ENCODE results near the gene MAP4K3. TPM values are rescaled to one million over a fixed set of nuclear protein-coding genes. Genes with fewer than 3 reads are reported as not detected.

MAP4K3 gene
- total and polyA plus RNA-seq, 2 donors (not counting 1 experiment from before 2014, with no cell fraction given): 1.3 to 28.3 TPM

DNA sequence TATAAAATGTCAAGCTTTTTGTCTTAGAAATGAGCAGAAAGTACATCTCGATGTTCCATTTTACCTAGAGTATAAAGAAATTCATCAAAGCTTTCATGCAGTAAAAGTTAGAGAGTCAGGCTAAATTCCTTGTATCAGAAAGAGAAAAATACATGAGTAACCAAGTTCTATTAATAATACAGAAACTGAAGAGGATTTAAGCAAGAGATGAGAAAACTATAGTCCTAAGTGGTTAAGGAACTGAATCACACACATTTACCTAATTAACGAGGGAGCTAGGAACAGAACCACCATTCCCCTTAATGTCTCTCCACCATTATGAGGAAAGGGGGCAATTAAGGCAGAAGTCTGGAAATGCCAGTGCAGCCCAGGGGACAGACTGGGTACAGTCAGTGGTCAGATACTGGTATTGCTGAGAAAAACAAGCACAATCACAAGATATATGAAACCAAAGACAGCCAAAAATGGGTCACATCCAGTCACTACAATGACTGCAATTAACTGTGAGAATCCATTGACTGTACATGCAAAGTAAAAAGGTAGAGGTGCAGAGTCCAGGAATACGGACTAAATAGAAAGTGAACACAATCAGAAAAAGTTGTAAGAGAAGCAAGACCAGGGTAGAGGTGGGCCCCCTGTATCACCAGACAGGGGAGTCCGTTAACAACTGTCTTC lies 23.9 kb downstream of the MAP4K3 start:
- H3K9ac ChIP-seq (ENCODE audit: low read length): no peak overlapping the region
- CTCF ChIA-PET: no interaction called here
- H3K27ac Mint-ChIP-seq: no peak overlapping the region
- no peaks in the 10 kb centered on the region for H3K27me3 ChIP-seq (replicated peaks in 1 of 4; ENCODE audit: control extremely low read depth in 1 of 4, control insufficient read depth in 3 of 4, insufficient read depth in 4 of 4, low read length in 3 of 4)
- WGBS (ENCODE audit: insufficient coverage): 89% methylated on average over 2 of the region's 4 CpGs
- ATAC-seq (ENCODE audit: low read depth) (no peak), DNase-seq (no peak)
- H4K20me1 ChIP-seq (ENCODE audit: control insufficient read depth, insufficient read depth, low read length, poor library complexity, severe bottlenecking): no peaks in the 10 kb centered on the region
- no peak overlapping the region for H3K4me3 Mint-ChIP-seq
- no peak overlapping the region for H3K4me3 ChIP-seq (ENCODE audit: control extremely low read depth in 1 of 5, extremely low read depth in 1 of 5, insufficient read depth in 1 of 5, low read depth in 2 of 5, low read length in 4 of 5)
- H3K9me3 Mint-ChIP-seq (ENCODE audit: insufficient read depth): no peaks in the 10 kb centered on the region
- no peaks in the 10 kb centered on the region for H3K9me3 ChIP-seq (ENCODE audit: control extremely low read depth in 1 of 3, control insufficient read depth in 2 of 3, insufficient read depth in 1 of 3, low read length in 2 of 3)
- no peaks in the 10 kb centered on the region for H3K27me3 Mint-ChIP-seq
- H3K79me2 ChIP-seq (ENCODE audit: control insufficient read depth, insufficient read depth, low read length): peaks cover 7% of the 10 kb centered on the region
- no peaks in the 10 kb centered on the region for H3K36me3 ChIP-seq (replicated peaks in 1 of 2; ENCODE audit: control extremely low read depth in 1 of 2, control insufficient read depth in 1 of 2, extremely low read depth in 1 of 2, insufficient read depth in 2 of 2, low read length in 1 of 2)
- peaks cover 28% of the 10 kb centered on the region for H3K4me1 Mint-ChIP-seq
- H3K27ac ChIP-seq (ENCODE audit: low read length in 2 of 2): no peak overlapping the region
- POLR2A ChIA-PET: no interaction called here
- TF ChIP-seq, protein P1, sequence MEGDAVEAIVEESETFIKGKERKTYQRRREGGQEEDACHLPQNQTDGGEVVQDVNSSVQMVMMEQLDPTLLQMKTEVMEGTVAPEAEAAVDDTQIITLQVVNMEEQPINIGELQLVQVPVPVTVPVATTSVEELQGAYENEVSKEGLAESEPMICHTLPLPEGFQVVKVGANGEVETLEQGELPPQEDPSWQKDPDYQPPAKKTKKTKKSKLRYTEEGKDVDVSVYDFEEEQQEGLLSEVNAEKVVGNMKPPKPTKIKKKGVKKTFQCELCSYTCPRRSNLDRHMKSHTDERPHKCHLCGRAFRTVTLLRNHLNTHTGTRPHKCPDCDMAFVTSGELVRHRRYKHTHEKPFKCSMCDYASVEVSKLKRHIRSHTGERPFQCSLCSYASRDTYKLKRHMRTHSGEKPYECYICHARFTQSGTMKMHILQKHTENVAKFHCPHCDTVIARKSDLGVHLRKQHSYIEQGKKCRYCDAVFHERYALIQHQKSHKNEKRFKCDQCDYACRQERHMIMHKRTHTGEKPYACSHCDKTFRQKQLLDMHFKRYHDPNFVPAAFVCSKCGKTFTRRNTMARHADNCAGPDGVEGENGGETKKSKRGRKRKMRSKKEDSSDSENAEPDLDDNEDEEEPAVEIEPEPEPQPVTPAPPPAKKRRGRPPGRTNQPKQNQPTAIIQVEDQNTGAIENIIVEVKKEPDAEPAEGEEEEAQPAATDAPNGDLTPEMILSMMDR (IDR thresholded peaks at IDR 0.05): no peak
- TF ChIP-seq EZH2 (IDR thresholded peaks at IDR 0.05; ENCODE audit: borderline replicate concordance, insufficient read depth, low read depth, low read length, poor library complexity, severe bottlenecking): no peak
- no peak overlapping the region for H3K4me2 ChIP-seq (replicated peaks; ENCODE audit: low read depth, low read length, poor library complexity, severe bottlenecking)
- H2AFZ ChIP-seq (ENCODE audit: insufficient read depth, low read depth, low read length, poor library complexity, severe bottlenecking): no peak overlapping the region
- H3K4me1 ChIP-seq (ENCODE audit: control insufficient read depth in 2 of 2, insufficient read depth in 2 of 2, low read length in 2 of 2): peaks cover 6 to 7% of the 10 kb centered on the region in 2 donors
- intact Hi-C loops (cut with micrococcal nuclease): no loop called here

DNA sequence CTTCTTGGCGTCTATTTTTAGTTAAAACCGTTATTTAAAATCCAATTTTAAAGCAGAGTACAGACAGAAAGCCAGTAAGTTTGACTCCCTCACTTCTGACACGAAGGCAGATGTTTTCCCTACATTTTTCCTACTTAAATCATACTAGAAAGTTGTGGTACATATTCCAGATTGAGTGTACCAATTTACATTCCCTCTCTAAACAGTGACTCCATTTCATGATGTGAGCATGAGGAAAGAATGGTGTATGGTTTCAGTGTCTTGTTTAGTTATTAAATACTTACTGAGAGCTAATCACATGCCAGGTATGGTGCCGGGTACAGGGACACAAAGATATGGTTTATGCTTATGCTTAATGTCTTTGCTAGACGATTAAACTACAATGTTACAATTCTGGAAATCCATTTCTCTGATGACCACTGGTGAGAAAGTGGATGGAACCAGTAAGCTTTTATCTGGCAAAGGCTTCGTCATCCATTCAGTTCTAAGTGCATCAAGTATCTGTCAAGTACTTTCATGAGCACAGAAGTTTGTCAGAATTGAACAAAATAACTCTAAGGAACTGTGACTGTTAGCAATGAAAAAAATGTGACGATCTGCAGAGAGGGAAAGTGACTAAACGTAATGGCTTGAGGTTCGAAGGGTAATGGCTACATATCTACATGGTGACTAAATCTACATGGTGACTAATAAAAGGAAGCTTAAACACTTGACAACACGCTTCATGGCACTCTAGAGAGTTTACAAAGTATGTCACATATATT lies 25.7 kb downstream of the MAP4K3 start:
- Histone ChIP-seq H4K20me1 (ENCODE audit: control insufficient read depth, insufficient read depth, low read length, poor library complexity, severe bottlenecking) (no peaks in the 10 kb centered on the region), H3K27ac (ENCODE audit: low read length in 2 of 2) (no peak overlapping the region), H3K4me3 (ENCODE audit: control extremely low read depth in 1 of 5, extremely low read depth in 1 of 5, insufficient read depth in 1 of 5, low read depth in 2 of 5, low read length in 4 of 5) (no peak overlapping the region), H3K4me2 (replicated peaks; ENCODE audit: low read depth, low read length, poor library complexity, severe bottlenecking) (no peak overlapping the region), H3K9me3 (ENCODE audit: control extremely low read depth in 1 of 3, control insufficient read depth in 2 of 3, insufficient read depth in 1 of 3, low read length in 2 of 3) (no peaks in the 10 kb centered on the region), H3K9ac (ENCODE audit: low read length) (no peak overlapping the region), H3K27me3 (replicated peaks in 1 of 4; ENCODE audit: control extremely low read depth in 1 of 4, control insufficient read depth in 3 of 4, insufficient read depth in 4 of 4, low read length in 3 of 4) (no peaks in the 10 kb centered on the region), H3K79me2 (ENCODE audit: control insufficient read depth, insufficient read depth, low read length) (peaks cover 8% of the 10 kb centered on the region), H2AFZ (ENCODE audit: insufficient read depth, low read depth, low read length, poor library complexity, severe bottlenecking) (no peak overlapping the region), H3K36me3 (replicated peaks in 1 of 2; ENCODE audit: control extremely low read depth in 1 of 2, control insufficient read depth in 1 of 2, extremely low read depth in 1 of 2, insufficient read depth in 2 of 2, low read length in 1 of 2) (no peaks in the 10 kb centered on the region), H3K4me1 (ENCODE audit: control insufficient read depth in 2 of 2, insufficient read depth in 2 of 2, low read length in 2 of 2) (peaks cover 8 to 9% of the 10 kb centered on the region in 2 donors)
- no peak overlapping the region for H3K4me3 Mint-ChIP-seq
- H3K4me1 Mint-ChIP-seq: peaks cover 36% of the 10 kb centered on the region
- WGBS (ENCODE audit: insufficient coverage): 100% methylated on average over 2 of the region's 10 CpGs
- intact Hi-C loops (cut with micrococcal nuclease): no loop called here
- DNase-seq (no peak), ATAC-seq (ENCODE audit: low read depth) (no peak)
- H3K9me3 Mint-ChIP-seq (ENCODE audit: insufficient read depth): no peaks in the 10 kb centered on the region
- H3K27me3 Mint-ChIP-seq: no peaks in the 10 kb centered on the region
- TF ChIP-seq, protein P1 (IDR thresholded peaks at IDR 0.05): no peak
- no peak for TF ChIP-seq EZH2 (IDR thresholded peaks at IDR 0.05; ENCODE audit: borderline replicate concordance, insufficient read depth, low read depth, low read length, poor library complexity, severe bottlenecking)
- CTCF ChIA-PET: no interaction called here
- POLR2A ChIA-PET: no interaction called here
- no peak overlapping the region for H3K27ac Mint-ChIP-seq

Data from B cell (primary cell).